GM12878 (cell line): ENCODE results near the gene VEPH1. TPM values are rescaled to one million over a fixed set of nuclear protein-coding genes. Genes with fewer than 3 reads are reported as not detected.

Experiments
- ATAC-seq: fragments of 200-7000 bp; cut with Tn5 transposase; 3 replicates; pipeline ENCODE4 v1.9.1; 2020; ENCODE audit warnings: mild to moderate bottlenecking, moderate library complexity
- BruUV-seq: library from RNA; stranded (reverse); fragments of 400-500 nt; replicated peaks from 2 replicates; lab custom pipeline; 2021; lab: Mats Ljungman, UMichigan
- CTCF ChIA-PET: fragments of 300-600 bp; sonication (Branson Sonifier 250); formaldehyde crosslinking; extraction: SDS; loops from one replicate; lab custom pipeline; 2021; ENCODE audit warnings: inconsistent platforms; lab: Yijun Ruan, JAX
- POLR2A ChIA-PET: fragments of 350-600 bp; formaldehyde crosslinking; extraction: SDS; loops from one replicate; lab custom pipeline; 2021; ENCODE audit warnings: inconsistent platforms; lab: Charles Lee
- RAD21 ChIA-PET: fragments of 300-600 bp; sonication (Branson Sonifier 250); formaldehyde crosslinking; loops from one replicate; lab custom pipeline; 2023; ENCODE audit warnings: antibody characterized with exemption; ENCODE audit not compliant: unreplicated experiment; lab: Charles Lee
- SMC1A ChIA-PET: fragments of 300-600 bp; sonication (Branson Sonifier 250); formaldehyde crosslinking; loops from one replicate; lab custom pipeline; 2023; ENCODE audit not compliant: unreplicated experiment, uncharacterized antibody; lab: Charles Lee
- DNase-seq: peaks from one replicate; pipeline ENCODE4 v3.0.0-alpha.2; 2011; ENCODE audit warnings: low read depth, low spot score
- FAIRE-seq: peaks from 3 replicates; lab custom pipeline; 2011; peaks lifted over from hg19 to GRCh38; lab: Jason Lieb, UNC
- H2AFZ ChIP-seq: 2 replicates; pipeline ENCODE4 v1.6.0; 2011; ENCODE audit warnings: low read depth, low read length, control low read depth; ENCODE audit not compliant: control insufficient read depth
- H3K27ac ChIP-seq: 2 replicates; pipeline ENCODE4 v1.5.1; 2011; ENCODE audit warnings: control low read depth; ENCODE audit not compliant: control insufficient read depth, insufficient read depth
- H3K27me3 ChIP-seq, 2 experiments: replicated peaks in 1 of 2; 2 replicates each; pipeline versions ENCODE4 v1.6.0 to v1.6.1; 2011; ENCODE audit warnings: low read length in 1 of 2; ENCODE audit not compliant: control insufficient read depth in 2 of 2, insufficient read depth in 2 of 2
- H3K36me3 ChIP-seq, 2 experiments: 2 replicates each; pipeline ENCODE4 v1.5.1; 2011; ENCODE audit warnings: low read length in 1 of 2; ENCODE audit not compliant: control insufficient read depth in 2 of 2, insufficient read depth in 2 of 2
- H3K4me1 ChIP-seq: 2 replicates; pipeline ENCODE4 v1.6.1; 2011; ENCODE audit warnings: mild to moderate bottlenecking, low read length, moderate library complexity, mixed read lengths; ENCODE audit not compliant: control insufficient read depth, insufficient read depth
- H3K4me2 ChIP-seq: 2 replicates; pipeline ENCODE4 v1.6.0; 2011; ENCODE audit warnings: control low read depth; ENCODE audit not compliant: control insufficient read depth, insufficient read depth
- H3K4me3 ChIP-seq: fragments of 200-600 bp; sonication (generic); 2 replicates; pipeline ENCODE4 v1.5.1; 2016
- H3K79me2 ChIP-seq: 2 replicates; pipeline ENCODE4 v1.6.0; 2011; ENCODE audit warnings: low read length; ENCODE audit not compliant: control insufficient read depth, insufficient read depth
- H3K9ac ChIP-seq: 2 replicates; pipeline ENCODE4 v1.8.0; 2011; ENCODE audit warnings: low read length, control low read depth, mixed read lengths; ENCODE audit not compliant: control insufficient read depth, insufficient read depth
- H3K9me3 ChIP-seq: replicated peaks from 3 replicates; pipeline ENCODE4 v1.5.1; 2011; ENCODE audit warnings: mild to moderate bottlenecking, low read length; ENCODE audit not compliant: control insufficient read depth, insufficient read depth
- H4K20me1 ChIP-seq: 2 replicates; pipeline ENCODE4 v1.6.0; 2011; ENCODE audit not compliant: control insufficient read depth, insufficient read depth
- CREB1 ChIP-seq: IDR thresholded peaks from 2 replicates; pipeline ENCODE4 v1.6.1; 2012; ENCODE audit warnings: low read depth, mild to moderate bottlenecking, inconsistent platforms
- PML ChIP-seq: IDR thresholded peaks from 2 replicates; pipeline ENCODE4 v1.6.1; 2012; ENCODE audit warnings: low read length, inconsistent platforms
- POLR2AphosphoS5 ChIP-seq: IDR thresholded peaks from 2 replicates; pipeline ENCODE4 v1.6.1; 2011; ENCODE audit warnings: mild to moderate bottlenecking, low read length, inconsistent platforms
- WGBS: methylation state at CpG from one replicate; pipeline ENCODE4 v1.1.6; 2016; ENCODE audit warnings: low lambda C conversion rate; ENCODE audit not compliant: insufficient replicate concordance, insufficient coverage; ENCODE audit errors: missing lambda C conversion rate; 5-methylcytosine and 5-hydroxymethylcytosine counted together
- in situ Hi-C: fragments of 300-500 bp; cut with MboI; formaldehyde crosslinking; loops from 9 replicates; pipeline ENCODE4 v1.14.3; 2018; ENCODE audit warnings: mixed read lengths
- intact Hi-C: fragments of 100-400 bp; cut with micrococcal nuclease; formaldehyde crosslinking; loops from one replicate; pipeline ENCODE4 v1.14.2; 2022; ENCODE audit not compliant: unreplicated experiment
- polyA plus RNA-seq, 11 experiments: library from polyadenylated mRNA; depleted of rRNA in 4 of 11; unstranded in 6 of 11; stranded (reverse) in 5 of 11; fragments of >200 nt; fragmentation: Nextera tagmentation in 4 of 11; fragmentation: Illumina TruSeq in 1 of 11; extraction: Ambion mirVana in 4 of 11; extraction: Trizol in 1 of 11; gene quantifications; 1 replicate in 1 of 11; 2 replicates in 10 of 11; pipeline versions ENCODE4 v1.2.1 to v1.2.3, GENCODE V29; 2011 to 2016; ENCODE audit warnings: inconsistent platforms in 2 of 11, missing spikeins in 2 of 11, low read depth in 1 of 11
- total RNA-seq, 4 experiments: library from RNA; depleted of rRNA in 3 of 4; stranded (reverse); fragments of >200 nt in 3 of 4; fragmentation: Illumina TruSeq in 1 of 4; extraction: Trizol in 1 of 4; gene quantifications; 2 replicates each; pipeline versions ENCODE4 v1.2.1 to v1.2.3, GENCODE V29; 2013 to 2021
- TF ChIP-seq, protein P1 (sequence below): fragments of 450-650 bp; IDR thresholded peaks from 2 replicates; pipeline ENCODE4 v1.6.1; 2017; ENCODE audit warnings: mild to moderate bottlenecking
- TF ChIP-seq, protein P2 (sequence below): IDR thresholded peaks from 2 replicates; pipeline ENCODE4 v1.6.1; 2012; ENCODE audit warnings: improper control_type of control experiment, low read depth, low read length; ENCODE audit not compliant: insufficient replicate concordance

VEPH1 gene
- total and polyA plus RNA-seq, 10 of the 15 experiments (the other 5 are each of a cell fraction or from before 2014, with no cell fraction given), result 0.04 to 0.26 (median 0.17) TPM; not detected in 7

DNA sequence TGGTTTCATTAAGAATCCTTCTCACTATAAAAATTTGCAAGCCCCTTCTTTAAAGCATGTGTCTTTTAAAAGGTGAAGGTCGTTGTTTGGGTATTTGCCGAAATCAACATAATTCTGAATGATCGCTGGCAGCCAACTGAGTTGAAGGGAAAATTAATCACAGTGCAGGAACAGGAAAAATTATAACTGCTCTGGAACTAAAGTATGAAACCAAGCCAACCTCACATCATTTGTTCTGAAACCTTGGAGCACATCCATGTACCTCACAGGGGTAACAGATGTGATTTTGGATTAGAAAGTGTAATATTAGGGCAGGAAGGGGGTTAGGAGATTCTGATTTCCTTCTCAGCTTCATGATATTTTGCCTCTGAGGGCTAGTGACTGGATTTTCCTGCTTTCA lies 118.7 kb downstream of the VEPH1 start:
- H3K9ac ChIP-seq, result no peak overlapping the region
- no peak overlapping the region for H3K27ac ChIP-seq
- SMC1A ChIA-PET, result no interaction called here
- no peaks in the 10 kb centered on the region for H3K4me1 ChIP-seq
- ATAC-seq (no peak), DNase-seq (no peak), FAIRE-seq (no peak)
- H3K4me2 ChIP-seq, result no peak overlapping the region
- 68% methylated on average over 3 of the region's 3 CpGs for WGBS
- BruUV-seq, result no TSS peak
- no peak for TF ChIP-seq POLR2AphosphoS5
- no peak for TF ChIP-seq CREB1
- in situ Hi-C loops, result no loop called here
- intact Hi-C loops, result no loop called here
- no peaks in the 10 kb centered on the region for H3K79me2 ChIP-seq
- RAD21 ChIA-PET, result no interaction called here
- no peaks in the 10 kb centered on the region for H3K36me3 ChIP-seq
- H3K27me3 ChIP-seq, result no peaks in the 10 kb centered on the region
- no peaks in the 10 kb centered on the region for H3K9me3 ChIP-seq
- POLR2A ChIA-PET, result no interaction called here
- no peak overlapping the region for H2AFZ ChIP-seq
- no peaks in the 10 kb centered on the region for H4K20me1 ChIP-seq
- CTCF ChIA-PET, result no interaction called here
- no peak overlapping the region for H3K4me3 ChIP-seq

DNA sequence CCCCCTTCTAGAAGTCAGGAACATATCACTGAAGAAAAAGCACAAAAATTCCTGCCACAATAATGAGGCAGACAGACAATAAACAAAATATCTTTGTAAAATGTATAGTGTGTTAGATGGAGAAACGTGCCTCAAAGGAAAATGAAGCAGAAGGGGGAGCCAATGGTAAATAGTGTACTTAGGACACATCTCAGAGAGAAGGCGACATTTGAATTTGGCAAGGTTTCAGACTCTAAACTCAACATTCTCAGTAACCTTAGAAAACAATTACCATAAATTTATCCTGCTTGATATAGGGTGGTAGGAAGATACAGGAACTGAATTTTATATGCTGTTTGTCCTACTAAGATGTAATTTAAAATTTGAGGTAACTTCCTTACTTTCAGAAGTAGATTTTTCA lies 119.2 kb downstream of the VEPH1 start:
- WGBS, result 32% methylated on average over 2 of the region's 2 CpGs
- Histone ChIP-seq H3K4me1 (no peaks in the 10 kb centered on the region), H2AFZ (no peak overlapping the region), H3K27me3 (no peaks in the 10 kb centered on the region), H3K36me3 (no peaks in the 10 kb centered on the region), H3K4me2 (no peak overlapping the region), H3K79me2 (no peaks in the 10 kb centered on the region), H3K4me3 (no peak overlapping the region), H4K20me1 (no peaks in the 10 kb centered on the region), H3K9ac (no peak overlapping the region), H3K9me3 (no peaks in the 10 kb centered on the region), H3K27ac (no peak overlapping the region)
- TF ChIP-seq, protein P1, sequence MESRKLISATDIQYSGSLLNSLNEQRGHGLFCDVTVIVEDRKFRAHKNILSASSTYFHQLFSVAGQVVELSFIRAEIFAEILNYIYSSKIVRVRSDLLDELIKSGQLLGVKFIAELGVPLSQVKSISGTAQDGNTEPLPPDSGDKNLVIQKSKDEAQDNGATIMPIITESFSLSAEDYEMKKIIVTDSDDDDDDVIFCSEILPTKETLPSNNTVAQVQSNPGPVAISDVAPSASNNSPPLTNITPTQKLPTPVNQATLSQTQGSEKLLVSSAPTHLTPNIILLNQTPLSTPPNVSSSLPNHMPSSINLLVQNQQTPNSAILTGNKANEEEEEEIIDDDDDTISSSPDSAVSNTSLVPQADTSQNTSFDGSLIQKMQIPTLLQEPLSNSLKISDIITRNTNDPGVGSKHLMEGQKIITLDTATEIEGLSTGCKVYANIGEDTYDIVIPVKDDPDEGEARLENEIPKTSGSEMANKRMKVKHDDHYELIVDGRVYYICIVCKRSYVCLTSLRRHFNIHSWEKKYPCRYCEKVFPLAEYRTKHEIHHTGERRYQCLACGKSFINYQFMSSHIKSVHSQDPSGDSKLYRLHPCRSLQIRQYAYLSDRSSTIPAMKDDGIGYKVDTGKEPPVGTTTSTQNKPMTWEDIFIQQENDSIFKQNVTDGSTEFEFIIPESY, result no peak
- TF ChIP-seq PML, result no peak
- TF ChIP-seq, protein P2, sequence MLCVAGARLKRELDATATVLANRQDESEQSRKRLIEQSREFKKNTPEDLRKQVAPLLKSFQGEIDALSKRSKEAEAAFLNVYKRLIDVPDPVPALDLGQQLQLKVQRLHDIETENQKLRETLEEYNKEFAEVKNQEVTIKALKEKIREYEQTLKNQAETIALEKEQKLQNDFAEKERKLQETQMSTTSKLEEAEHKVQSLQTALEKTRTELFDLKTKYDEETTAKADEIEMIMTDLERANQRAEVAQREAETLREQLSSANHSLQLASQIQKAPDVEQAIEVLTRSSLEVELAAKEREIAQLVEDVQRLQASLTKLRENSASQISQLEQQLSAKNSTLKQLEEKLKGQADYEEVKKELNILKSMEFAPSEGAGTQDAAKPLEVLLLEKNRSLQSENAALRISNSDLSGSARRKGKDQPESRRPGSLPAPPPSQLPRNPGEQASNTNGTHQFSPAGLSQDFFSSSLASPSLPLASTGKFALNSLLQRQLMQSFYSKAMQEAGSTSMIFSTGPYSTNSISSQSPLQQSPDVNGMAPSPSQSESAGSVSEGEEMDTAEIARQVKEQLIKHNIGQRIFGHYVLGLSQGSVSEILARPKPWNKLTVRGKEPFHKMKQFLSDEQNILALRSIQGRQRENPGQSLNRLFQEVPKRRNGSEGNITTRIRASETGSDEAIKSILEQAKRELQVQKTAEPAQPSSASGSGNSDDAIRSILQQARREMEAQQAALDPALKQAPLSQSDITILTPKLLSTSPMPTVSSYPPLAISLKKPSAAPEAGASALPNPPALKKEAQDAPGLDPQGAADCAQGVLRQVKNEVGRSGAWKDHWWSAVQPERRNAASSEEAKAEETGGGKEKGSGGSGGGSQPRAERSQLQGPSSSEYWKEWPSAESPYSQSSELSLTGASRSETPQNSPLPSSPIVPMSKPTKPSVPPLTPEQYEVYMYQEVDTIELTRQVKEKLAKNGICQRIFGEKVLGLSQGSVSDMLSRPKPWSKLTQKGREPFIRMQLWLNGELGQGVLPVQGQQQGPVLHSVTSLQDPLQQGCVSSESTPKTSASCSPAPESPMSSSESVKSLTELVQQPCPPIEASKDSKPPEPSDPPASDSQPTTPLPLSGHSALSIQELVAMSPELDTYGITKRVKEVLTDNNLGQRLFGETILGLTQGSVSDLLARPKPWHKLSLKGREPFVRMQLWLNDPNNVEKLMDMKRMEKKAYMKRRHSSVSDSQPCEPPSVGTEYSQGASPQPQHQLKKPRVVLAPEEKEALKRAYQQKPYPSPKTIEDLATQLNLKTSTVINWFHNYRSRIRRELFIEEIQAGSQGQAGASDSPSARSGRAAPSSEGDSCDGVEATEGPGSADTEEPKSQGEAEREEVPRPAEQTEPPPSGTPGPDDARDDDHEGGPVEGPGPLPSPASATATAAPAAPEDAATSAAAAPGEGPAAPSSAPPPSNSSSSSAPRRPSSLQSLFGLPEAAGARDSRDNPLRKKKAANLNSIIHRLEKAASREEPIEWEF, result no peak
- no peak for ATAC-seq
- RAD21 ChIA-PET, result no interaction called here
- DNase-seq, result no peak
- intact Hi-C loops, result no loop called here
- no TSS peak for BruUV-seq
- FAIRE-seq, result no peak
- in situ Hi-C loops, result no loop called here
- SMC1A ChIA-PET, result no interaction called here
- CTCF ChIA-PET, result no interaction called here
- POLR2A ChIA-PET, result no interaction called here
